B cell (primary cell): ENCODE measurements around the gene PPP1R27. TPM values are rescaled to one million over a fixed set of nuclear protein-coding genes. Genes with fewer than 3 reads are reported as not detected.
A peak's percentile ranks its signal among the peaks of the same experiment; 100 is the strongest.

Source experiments
- ATAC-seq: fragments of 200-7000 bp; cut with Tn5 transposase; one replicate; pipeline ENCODE4 v1.10.0; 2021; ENCODE audit warnings: low read depth, mild to moderate bottlenecking, moderate number of reproducible peaks, moderate library complexity
- CTCF ChIA-PET: fragments of 350-600 bp; sonication (Branson Sonifier 250); formaldehyde crosslinking; loops from one replicate; lab custom pipeline; 2021; ENCODE audit warnings: antibody characterized with exemption, inconsistent platforms; lab: Charles Lee
- POLR2A ChIA-PET: fragments of 350-600 bp; sonication (Branson Sonifier 250); formaldehyde crosslinking; loops from one replicate; lab custom pipeline; 2021; ENCODE audit warnings: antibody characterized with exemption; lab: Charles Lee
- DNase-seq: peaks from one replicate; pipeline ENCODE4 v3.0.0; 2013
- H2AFZ ChIP-seq: 2 replicates; pipeline ENCODE4 v1.6.1; 2012; ENCODE audit warnings: mild to moderate bottlenecking, low read depth, low read length; ENCODE audit not compliant: insufficient read depth, poor library complexity, severe bottlenecking
- H3K27ac ChIP-seq, 2 donors: 1 replicate in 1 of 2; 2 replicates in 1 of 2; pipeline ENCODE4 v1.5.1; 2012 to 2013; ENCODE audit warnings: low read length in 2 of 2, mild to moderate bottlenecking in 2 of 2, moderate library complexity in 1 of 2
- H3K27me3 ChIP-seq, 4 experiments: fragments of 200-600 bp in 1 of 4; sonication (generic) in 1 of 4; replicated peaks in 1 of 4; 1 replicate in 2 of 4; 2 replicates in 2 of 4; pipeline versions ENCODE4 v1.6.1 to v1.7.0; 2013 to 2016; ENCODE audit warnings: low read length in 3 of 4, mild to moderate bottlenecking in 2 of 4, mixed read lengths in 1 of 4, moderate library complexity in 1 of 4; ENCODE audit not compliant: insufficient read depth in 4 of 4, control insufficient read depth in 3 of 4; ENCODE audit errors: control extremely low read depth in 1 of 4
- H3K36me3 ChIP-seq, 2 experiments: replicated peaks in 1 of 2; 1 replicate in 1 of 2; 2 replicates in 1 of 2; pipeline versions ENCODE4 v1.6.1 to v1.7.1; 2013; ENCODE audit warnings: low read length in 1 of 2; ENCODE audit not compliant: insufficient read depth in 2 of 2, control insufficient read depth in 1 of 2; ENCODE audit errors: control extremely low read depth in 1 of 2, extremely low read depth in 1 of 2
- H3K4me1 ChIP-seq, 2 donors: fragments of 200-600 bp in 1 of 2; sonication (generic) in 1 of 2; 1 replicate in 1 of 2; 2 replicates in 1 of 2; pipeline versions ENCODE4 v1.5.1 to v1.6.1; 2013 to 2017; ENCODE audit warnings: low read length in 2 of 2; ENCODE audit not compliant: control insufficient read depth in 2 of 2, insufficient read depth in 2 of 2
- H3K4me2 ChIP-seq: replicated peaks from 2 replicates; pipeline ENCODE3; 2012; ENCODE audit warnings: mild to moderate bottlenecking, low read depth, low read length; ENCODE audit not compliant: poor library complexity, severe bottlenecking
- H3K4me3 ChIP-seq, 5 experiments: fragments of 200-600 bp in 1 of 5; sonication (generic) in 1 of 5; 1 replicate in 3 of 5; 2 replicates in 2 of 5; pipeline versions ENCODE4 v1.5.1 to v1.7.0; 2011 to 2016; ENCODE audit warnings: low read length in 4 of 5, mild to moderate bottlenecking in 4 of 5, low read depth in 2 of 5, control low read depth in 1 of 5, moderate library complexity in 1 of 5; ENCODE audit not compliant: insufficient read depth in 1 of 5; ENCODE audit errors: control extremely low read depth in 1 of 5, extremely low read depth in 1 of 5
- H3K79me2 ChIP-seq: fragments of 200-600 bp; sonication (generic); one replicate; pipeline ENCODE4 v1.6.0; 2016; ENCODE audit warnings: low read length; ENCODE audit not compliant: control insufficient read depth, insufficient read depth
- H3K9ac ChIP-seq: fragments of 200-600 bp; sonication (generic); 2 replicates; pipeline ENCODE4 v1.6.1; 2017; ENCODE audit warnings: mild to moderate bottlenecking, low read length, moderate library complexity
- H3K9me3 ChIP-seq, 3 donors: one replicate each; pipeline versions ENCODE4 v1.6.1 to v1.7.1; 2013; ENCODE audit warnings: low read length in 2 of 3; ENCODE audit not compliant: control insufficient read depth in 2 of 3, insufficient read depth in 1 of 3; ENCODE audit errors: control extremely low read depth in 1 of 3
- H4K20me1 ChIP-seq: 2 replicates; pipeline ENCODE4 v1.6.0; 2012; ENCODE audit warnings: mild to moderate bottlenecking, low read length; ENCODE audit not compliant: insufficient read depth, control insufficient read depth, poor library complexity, severe bottlenecking
- H3K27ac Mint-ChIP-seq: one replicate; pipeline ENCODE4 v1.8.0; 2021; ENCODE audit warnings: mixed read lengths
- H3K27me3 Mint-ChIP-seq: one replicate; pipeline ENCODE4 v1.8.0; 2021; ENCODE audit warnings: mixed read lengths
- H3K4me1 Mint-ChIP-seq: one replicate; pipeline ENCODE4 v1.8.0; 2021; ENCODE audit warnings: mixed read lengths
- H3K4me3 Mint-ChIP-seq: one replicate; pipeline ENCODE4 v1.8.0; 2021; ENCODE audit warnings: mixed read lengths
- H3K9me3 Mint-ChIP-seq: one replicate; pipeline ENCODE4 v1.8.0; 2022; ENCODE audit warnings: mixed read lengths; ENCODE audit not compliant: insufficient read depth
- EZH2 ChIP-seq: IDR thresholded peaks from 2 replicates; pipeline ENCODE4 v1.6.1; 2012; ENCODE audit warnings: borderline replicate concordance, low read depth, mild to moderate bottlenecking, moderate library complexity, low read length; ENCODE audit not compliant: insufficient read depth, poor library complexity, severe bottlenecking
- WGBS: methylation state at CpG from one replicate; pipeline ENCODE4 v1.1.5; 2013; ENCODE audit warnings: missing lambda C conversion rate; ENCODE audit not compliant: insufficient coverage; 5-methylcytosine and 5-hydroxymethylcytosine counted together
- intact Hi-C: fragments of 100-400 bp; cut with micrococcal nuclease; formaldehyde crosslinking; loops from one replicate; pipeline ENCODE4 v1.10.0; 2022
- polyA plus RNA-seq: library from polyadenylated mRNA; depleted of rRNA; stranded (reverse); fragments of >200 nt; gene quantifications from 2 replicates; pipeline ENCODE4 v1.2.3, GENCODE V29; 2012
- total RNA-seq, 2 donors: library from RNA; stranded (reverse); fragments of 120-200 nt in 1 of 2; gene quantifications; 1 replicate in 1 of 2; 2 replicates in 1 of 2; pipeline versions ENCODE4 v1.2.3 to v1.2.4, GENCODE V29; 2013 to 2022
- TF ChIP-seq, protein P1 (sequence below): fragments of 200-600 bp; IDR thresholded peaks from one replicate; pipeline ENCODE4 v1.8.0; 2022; ENCODE audit warnings: antibody characterized with exemption, mild to moderate bottlenecking

The PPP1R27 gene
- total and polyA plus RNA-seq, 2 donors (not counting 1 experiment from before 2014, with no cell fraction given): not detected

DNA sequence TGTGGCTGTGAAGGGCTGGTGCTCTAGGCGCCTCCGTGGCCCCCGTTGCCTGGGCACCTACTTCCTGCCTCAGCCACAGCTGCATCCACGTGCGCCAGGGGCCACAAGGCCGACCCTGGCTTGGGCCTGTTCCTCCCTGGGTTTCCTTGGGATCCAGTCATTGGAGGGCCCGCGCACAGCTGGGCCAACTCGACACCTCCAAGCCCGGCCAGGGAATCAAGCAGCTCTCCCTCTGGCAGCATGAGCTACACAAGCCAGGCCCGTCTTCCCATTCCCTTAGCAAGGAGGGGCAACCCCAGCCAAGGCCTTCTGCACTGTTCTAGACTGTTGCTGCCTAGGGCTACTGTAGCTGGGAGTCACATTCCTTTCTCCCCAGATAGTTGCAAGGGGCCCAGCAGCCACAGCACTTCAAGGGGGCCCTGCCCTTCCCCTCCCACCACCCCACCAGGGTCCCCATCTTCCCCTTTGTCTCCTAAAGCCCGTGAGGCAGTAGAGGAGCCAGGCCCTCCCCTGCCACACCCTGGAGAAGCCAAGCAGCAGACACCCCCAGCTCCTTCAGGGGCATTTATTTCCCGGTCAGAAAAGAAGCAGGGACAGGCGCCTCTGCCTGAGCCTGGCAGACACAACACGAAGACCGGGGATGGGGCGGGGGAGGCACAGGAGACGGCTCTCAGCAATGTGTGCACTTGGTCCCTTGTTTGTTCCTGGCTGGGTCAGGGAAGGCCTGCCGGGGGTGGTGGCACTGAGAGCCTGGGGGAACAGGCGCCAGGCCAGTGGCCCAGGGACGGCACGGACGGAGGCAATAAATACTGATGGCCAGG is 32.5 kb upstream of the PPP1R27 start:
- no peaks in the 10 kb centered on the region for H3K27me3 Mint-ChIP-seq
- peaks cover 34% of the 10 kb centered on the region for H3K4me1 Mint-ChIP-seq
- CTCF ChIA-PET: interaction anchor here (1.2 kb wide), 1 partner anchor 154 kb away, joined by 4 read pairs; no protein-coding TSS in a partner anchor
- no peak for ATAC-seq
- Histone ChIP-seq H3K36me3 (peaks cover 1 to 27% of the 10 kb centered on the region in 2 experiments), H3K27ac (no peak overlapping the region), H3K9me3 (no peaks in the 10 kb centered on the region), H3K4me2 (peak overlapping the region; percentile 5), H3K79me2 (peaks cover 63% of the 10 kb centered on the region), H3K27me3 (no peaks in the 10 kb centered on the region), H3K9ac (no peak overlapping the region), H3K4me1 (peaks cover 15 to 29% of the 10 kb centered on the region in 2 donors), H3K4me3 (no peak overlapping the region), H4K20me1 (peaks cover 66% of the 10 kb centered on the region), H2AFZ (no peak overlapping the region)
- WGBS: 53% methylated on average over 23 of the region's 23 CpGs
- H3K9me3 Mint-ChIP-seq: no peaks in the 10 kb centered on the region
- POLR2A ChIA-PET: no interaction called here
- peak; percentile 51 for DNase-seq
- intact Hi-C loops: loop anchor here (10.0 kb wide), 1 partner anchor 427 kb away; no protein-coding TSS in a partner anchor
- no peak for TF ChIP-seq EZH2
- TF ChIP-seq, protein P1, sequence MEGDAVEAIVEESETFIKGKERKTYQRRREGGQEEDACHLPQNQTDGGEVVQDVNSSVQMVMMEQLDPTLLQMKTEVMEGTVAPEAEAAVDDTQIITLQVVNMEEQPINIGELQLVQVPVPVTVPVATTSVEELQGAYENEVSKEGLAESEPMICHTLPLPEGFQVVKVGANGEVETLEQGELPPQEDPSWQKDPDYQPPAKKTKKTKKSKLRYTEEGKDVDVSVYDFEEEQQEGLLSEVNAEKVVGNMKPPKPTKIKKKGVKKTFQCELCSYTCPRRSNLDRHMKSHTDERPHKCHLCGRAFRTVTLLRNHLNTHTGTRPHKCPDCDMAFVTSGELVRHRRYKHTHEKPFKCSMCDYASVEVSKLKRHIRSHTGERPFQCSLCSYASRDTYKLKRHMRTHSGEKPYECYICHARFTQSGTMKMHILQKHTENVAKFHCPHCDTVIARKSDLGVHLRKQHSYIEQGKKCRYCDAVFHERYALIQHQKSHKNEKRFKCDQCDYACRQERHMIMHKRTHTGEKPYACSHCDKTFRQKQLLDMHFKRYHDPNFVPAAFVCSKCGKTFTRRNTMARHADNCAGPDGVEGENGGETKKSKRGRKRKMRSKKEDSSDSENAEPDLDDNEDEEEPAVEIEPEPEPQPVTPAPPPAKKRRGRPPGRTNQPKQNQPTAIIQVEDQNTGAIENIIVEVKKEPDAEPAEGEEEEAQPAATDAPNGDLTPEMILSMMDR: no peak
- H3K27ac Mint-ChIP-seq: peak overlapping the region; percentile 65
- no peak overlapping the region for H3K4me3 Mint-ChIP-seq
